ENCODE measurements around the gene PARD3B.

DNA sequence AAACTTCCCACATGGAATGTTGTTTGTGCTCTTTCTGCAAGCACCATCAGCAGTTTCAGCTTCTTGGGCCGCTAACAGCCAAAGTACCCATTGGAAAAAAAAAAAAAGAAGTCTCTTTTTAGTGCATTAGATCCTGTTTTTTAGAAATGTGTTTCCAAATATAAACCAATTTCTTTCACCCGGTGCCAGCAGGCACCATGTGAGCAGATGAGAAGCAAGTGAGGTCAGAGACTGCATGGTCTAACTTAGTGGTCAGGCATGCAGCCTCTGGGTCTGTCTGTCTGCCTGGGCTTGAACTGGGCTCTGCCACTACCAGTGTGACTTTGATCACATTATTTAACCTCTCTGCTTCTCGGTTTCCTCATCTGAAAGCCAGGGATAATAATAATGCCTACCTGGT is 1061.9 kb downstream of the PARD3B start:
- TF ChIP-seq, protein P1, sequence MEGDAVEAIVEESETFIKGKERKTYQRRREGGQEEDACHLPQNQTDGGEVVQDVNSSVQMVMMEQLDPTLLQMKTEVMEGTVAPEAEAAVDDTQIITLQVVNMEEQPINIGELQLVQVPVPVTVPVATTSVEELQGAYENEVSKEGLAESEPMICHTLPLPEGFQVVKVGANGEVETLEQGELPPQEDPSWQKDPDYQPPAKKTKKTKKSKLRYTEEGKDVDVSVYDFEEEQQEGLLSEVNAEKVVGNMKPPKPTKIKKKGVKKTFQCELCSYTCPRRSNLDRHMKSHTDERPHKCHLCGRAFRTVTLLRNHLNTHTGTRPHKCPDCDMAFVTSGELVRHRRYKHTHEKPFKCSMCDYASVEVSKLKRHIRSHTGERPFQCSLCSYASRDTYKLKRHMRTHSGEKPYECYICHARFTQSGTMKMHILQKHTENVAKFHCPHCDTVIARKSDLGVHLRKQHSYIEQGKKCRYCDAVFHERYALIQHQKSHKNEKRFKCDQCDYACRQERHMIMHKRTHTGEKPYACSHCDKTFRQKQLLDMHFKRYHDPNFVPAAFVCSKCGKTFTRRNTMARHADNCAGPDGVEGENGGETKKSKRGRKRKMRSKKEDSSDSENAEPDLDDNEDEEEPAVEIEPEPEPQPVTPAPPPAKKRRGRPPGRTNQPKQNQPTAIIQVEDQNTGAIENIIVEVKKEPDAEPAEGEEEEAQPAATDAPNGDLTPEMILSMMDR (conservative IDR thresholded peaks at IDR 0.05; ENCODE audit: low read depth, low read length) = no peak
- TF ChIP-seq EZH2 (IDR thresholded peaks at IDR 0.05; ENCODE audit: borderline replicate concordance, low read depth, low read length, poor library complexity, severe bottlenecking) = no peak

Measured in A673 (cell line).